A673 (cell line): ENCODE results near the gene MAGEB10. TPM values are rescaled to one million over a fixed set of nuclear protein-coding genes. Genes with fewer than 3 reads are reported as not detected.
"Not testable (repeated sequence)": the region's sequence is repeated elsewhere in the genome, so short reads cannot be mapped to it uniquely, and the experiment has no call there.

Source experiments
- BruUV-seq: library from RNA; stranded (reverse); fragments of 400-500 nt; replicated peaks from 2 replicates; lab custom pipeline; 2021; lab: Mats Ljungman, UMichigan
- CTCF ChIA-PET: fragments of 300-600 bp; sonication (Branson Sonifier 250); formaldehyde crosslinking; loops from one replicate; lab custom pipeline; 2022; ENCODE audit warnings: antibody characterized with exemption; lab: Charles Lee
- POLR2A ChIA-PET: fragments of 300-600 bp; sonication (Branson Sonifier 250); formaldehyde crosslinking; loops from one replicate; lab custom pipeline; 2022; ENCODE audit warnings: antibody characterized with exemption; ENCODE audit not compliant: low non-redundant PET; lab: Charles Lee
- DNase-seq: peaks from one replicate; pipeline ENCODE4 v3.0.0-alpha.2; 2015; ENCODE audit warnings: low spot score
- H3K27ac ChIP-seq: fragments of 200-600 bp; sonication (generic); 2 replicates; pipeline ENCODE4 v1.5.1; 2016; ENCODE audit warnings: mixed run types, low read depth, mild to moderate bottlenecking, mixed read lengths, antibody characterized with exemption, low read length; ENCODE audit not compliant: poor library complexity, severe bottlenecking
- H3K27me3 ChIP-seq: fragments of 200-600 bp; sonication (generic); replicated peaks from 2 replicates; pipeline ENCODE4 v1.6.1; 2017; ENCODE audit warnings: mixed run types, low read depth, mild to moderate bottlenecking, mixed read lengths, antibody characterized with exemption, low read length; ENCODE audit not compliant: insufficient read depth, poor library complexity
- H3K36me3 ChIP-seq: fragments of 200-600 bp; sonication (generic); 2 replicates; pipeline ENCODE4 v1.6.1; 2016; ENCODE audit warnings: mixed run types, mild to moderate bottlenecking, mixed read lengths, antibody characterized with exemption, low read length; ENCODE audit not compliant: insufficient read depth, poor library complexity, severe bottlenecking
- H3K4me1 ChIP-seq: fragments of 200-600 bp; sonication (generic); 2 replicates; pipeline ENCODE4 v1.6.1; 2017; ENCODE audit warnings: mixed run types, mild to moderate bottlenecking, mixed read lengths, antibody characterized with exemption, low read length; ENCODE audit not compliant: insufficient read depth, poor library complexity, severe bottlenecking
- H3K4me3 ChIP-seq: fragments of 200-600 bp; sonication (generic); 2 replicates; pipeline ENCODE4 v1.5.1; 2016; ENCODE audit warnings: low read depth, mixed run types, mild to moderate bottlenecking, mixed read lengths, low read length; ENCODE audit not compliant: poor library complexity, severe bottlenecking
- H3K9me3 ChIP-seq: fragments of 200-600 bp; sonication (generic); 2 replicates; pipeline ENCODE4 v1.6.1; 2016; ENCODE audit warnings: mixed run types, low read depth, mild to moderate bottlenecking, mixed read lengths, antibody characterized with exemption, low read length; ENCODE audit not compliant: poor library complexity, severe bottlenecking
- CTCF ChIP-seq: fragments of 300-800, 200-600 bp; sonication (generic); conservative IDR thresholded peaks from 2 replicates; pipeline ENCODE4 v1.5.1; 2017; ENCODE audit warnings: low read depth, mild to moderate bottlenecking, antibody characterized with exemption, low read length, moderate library complexity, mixed read lengths
- EZH2 ChIP-seq: fragments of 200-600 bp; sonication (generic); IDR thresholded peaks from 2 replicates; pipeline ENCODE4 v1.6.1; 2017; ENCODE audit warnings: borderline replicate concordance, low read depth, mild to moderate bottlenecking, mixed read lengths, antibody characterized with exemption, low read length; ENCODE audit not compliant: poor library complexity, severe bottlenecking
- intact Hi-C: fragments of 100-400 bp; cut with micrococcal nuclease; formaldehyde crosslinking; loops from one replicate; pipeline ENCODE4 v1.10.0; 2022; ENCODE audit not compliant: unreplicated experiment
- total RNA-seq: library from RNA; stranded (reverse); gene quantifications from 2 replicates; pipeline ENCODE4 v1.2.3, GENCODE V29; 2021

The MAGEB10 gene
- total RNA-seq, 1 experiment from 2014 or later = not detected

- BruUV-seq = no TSS peak
- DNase-seq = no peak
- POLR2A ChIA-PET = no interaction called here
- Histone ChIP-seq H3K4me3 (no peak overlapping the region), H3K4me1 (no peaks in the 10 kb centered on the region), H3K36me3 (no peaks in the 10 kb centered on the region), H3K27ac (no peak overlapping the region), H3K9me3 (no peaks in the 10 kb centered on the region), H3K27me3 (no peaks in the 10 kb centered on the region)
- TF ChIP-seq CTCF (no peak), EZH2 (no peak)
- intact Hi-C loops = no loop called here
- CTCF ChIA-PET = no interaction called here
These were observed 436 bp downstream of the MAGEB10 start for GRCh38 chrX:27808226-27808625.

- POLR2A ChIA-PET, intact Hi-C loops, H3K27ac ChIP-seq: not testable (repeated sequence)
These were observed 1.4 kb downstream of the MAGEB10 start for GRCh38 chrX:27808991-27809859.

GRCh38 chrX:27815209-27815608 lies 7.4 kb downstream of the MAGEB10 start:
- CTCF ChIA-PET = no interaction called here
- no peaks in the 10 kb centered on the region for H3K9me3 ChIP-seq
- intact Hi-C loops = no loop called here

More at GRCh38 chrX:27808991-27809859, 1.4 kb downstream of the MAGEB10 start:
- DNase-seq, H3K4me3 ChIP-seq, H3K4me1 ChIP-seq, H3K27me3 ChIP-seq, BruUV-seq, H3K36me3 ChIP-seq, CTCF ChIA-PET, H3K9me3 ChIP-seq: not testable (repeated sequence)

More at GRCh38 chrX:27815209-27815608, 7.4 kb downstream of the MAGEB10 start:
- no peak for TF ChIP-seq CTCF
- TF ChIP-seq EZH2 = no peak
- no TSS peak for BruUV-seq
- H3K4me3 ChIP-seq = no peak overlapping the region
- no peak overlapping the region for H3K27ac ChIP-seq
- POLR2A ChIA-PET = no interaction called here
- no peaks in the 10 kb centered on the region for H3K4me1 ChIP-seq
- H3K36me3 ChIP-seq = no peaks in the 10 kb centered on the region
- no peaks in the 10 kb centered on the region for H3K27me3 ChIP-seq
- no peak for DNase-seq
